A673 (cell line): Measurements from ENCODE around the gene FCRLA. TPM values are rescaled to one million over a fixed set of nuclear protein-coding genes. Genes with fewer than 3 reads are reported as not detected.
"Not testable (repeated sequence)": the region's sequence is repeated elsewhere in the genome, so short reads cannot be mapped to it uniquely, and the experiment has no call there.

Source experiments
- BruUV-seq: library from RNA; stranded (reverse); fragments of 400-500 nt; replicated peaks from 2 replicates; lab custom pipeline; 2021; lab: Mats Ljungman, UMichigan
- CTCF ChIA-PET: fragments of 300-600 bp; sonication (Branson Sonifier 250); formaldehyde crosslinking; loops from one replicate; lab custom pipeline; 2022; ENCODE audit warnings: antibody characterized with exemption; lab: Charles Lee
- POLR2A ChIA-PET: fragments of 300-600 bp; sonication (Branson Sonifier 250); formaldehyde crosslinking; loops from one replicate; lab custom pipeline; 2022; ENCODE audit warnings: antibody characterized with exemption; ENCODE audit not compliant: low non-redundant PET; lab: Charles Lee
- DNase-seq: peaks from one replicate; pipeline ENCODE4 v3.0.0-alpha.2; 2015; ENCODE audit warnings: low spot score
- H3K27ac ChIP-seq: fragments of 200-600 bp; sonication (generic); 2 replicates; pipeline ENCODE4 v1.5.1; 2016; ENCODE audit warnings: mixed run types, low read depth, mild to moderate bottlenecking, mixed read lengths, antibody characterized with exemption, low read length; ENCODE audit not compliant: poor library complexity, severe bottlenecking
- H3K27me3 ChIP-seq: fragments of 200-600 bp; sonication (generic); replicated peaks from 2 replicates; pipeline ENCODE4 v1.6.1; 2017; ENCODE audit warnings: mixed run types, low read depth, mild to moderate bottlenecking, mixed read lengths, antibody characterized with exemption, low read length; ENCODE audit not compliant: insufficient read depth, poor library complexity
- H3K36me3 ChIP-seq: fragments of 200-600 bp; sonication (generic); 2 replicates; pipeline ENCODE4 v1.6.1; 2016; ENCODE audit warnings: mixed run types, mild to moderate bottlenecking, mixed read lengths, antibody characterized with exemption, low read length; ENCODE audit not compliant: insufficient read depth, poor library complexity, severe bottlenecking
- H3K4me1 ChIP-seq: fragments of 200-600 bp; sonication (generic); 2 replicates; pipeline ENCODE4 v1.6.1; 2017; ENCODE audit warnings: mixed run types, mild to moderate bottlenecking, mixed read lengths, antibody characterized with exemption, low read length; ENCODE audit not compliant: insufficient read depth, poor library complexity, severe bottlenecking
- H3K4me3 ChIP-seq: fragments of 200-600 bp; sonication (generic); 2 replicates; pipeline ENCODE4 v1.5.1; 2016; ENCODE audit warnings: low read depth, mixed run types, mild to moderate bottlenecking, mixed read lengths, low read length; ENCODE audit not compliant: poor library complexity, severe bottlenecking
- H3K9me3 ChIP-seq: fragments of 200-600 bp; sonication (generic); 2 replicates; pipeline ENCODE4 v1.6.1; 2016; ENCODE audit warnings: mixed run types, low read depth, mild to moderate bottlenecking, mixed read lengths, antibody characterized with exemption, low read length; ENCODE audit not compliant: poor library complexity, severe bottlenecking
- EZH2 ChIP-seq: fragments of 200-600 bp; sonication (generic); IDR thresholded peaks from 2 replicates; pipeline ENCODE4 v1.6.1; 2017; ENCODE audit warnings: borderline replicate concordance, low read depth, mild to moderate bottlenecking, mixed read lengths, antibody characterized with exemption, low read length; ENCODE audit not compliant: poor library complexity, severe bottlenecking
- intact Hi-C: fragments of 100-400 bp; cut with micrococcal nuclease; formaldehyde crosslinking; loops from one replicate; pipeline ENCODE4 v1.10.0; 2022; ENCODE audit not compliant: unreplicated experiment
- total RNA-seq: library from RNA; stranded (reverse); gene quantifications from 2 replicates; pipeline ENCODE4 v1.2.3, GENCODE V29; 2021
- TF ChIP-seq, protein P1 (sequence below): fragments of 300-800, 200-600 bp; sonication (generic); conservative IDR thresholded peaks from 2 replicates; pipeline ENCODE4 v1.5.1; 2017; ENCODE audit warnings: low read depth, mild to moderate bottlenecking, antibody characterized with exemption, low read length, moderate library complexity, mixed read lengths

FCRLA gene
- total RNA-seq, 1 experiment from 2014 or later, result not detected

DNA sequence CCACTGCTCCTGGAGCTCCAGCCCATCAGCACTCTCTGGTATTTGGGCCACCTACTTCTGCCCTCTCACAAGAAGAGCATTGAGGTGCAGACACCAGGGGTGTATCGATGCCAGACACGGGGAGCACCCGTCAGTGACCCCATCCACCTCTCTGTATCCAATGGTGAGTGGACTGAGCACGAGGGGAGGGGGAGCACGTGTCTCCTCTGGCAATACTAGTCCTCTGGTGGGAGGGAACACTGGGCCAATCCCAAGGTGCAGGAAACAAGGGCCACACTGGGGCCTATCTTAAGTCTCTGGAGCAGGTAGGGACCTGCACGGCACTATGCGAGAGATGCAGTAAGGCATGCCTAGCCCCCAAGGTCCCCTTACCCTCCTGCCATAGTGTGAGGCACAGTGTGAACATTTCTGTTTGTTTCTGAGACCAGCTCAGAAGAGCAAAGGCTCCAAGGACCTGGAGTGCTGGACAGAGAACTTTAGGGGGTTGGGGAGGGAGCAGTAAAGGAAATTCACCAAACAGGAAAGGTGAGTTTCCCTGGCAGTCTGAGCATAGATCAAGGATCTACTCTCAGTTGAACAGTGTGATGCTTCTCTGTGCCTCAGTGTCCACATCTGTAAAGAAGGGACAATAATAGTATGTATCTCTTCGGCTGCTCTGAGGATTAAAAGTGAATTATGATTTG lies 16.6 kb downstream of the FCRLA start:
- ChIA-PET CTCF (no interaction called here), POLR2A (no interaction called here)
- H3K27ac ChIP-seq, result no peak overlapping the region
- H3K4me3 ChIP-seq, result no peak overlapping the region
- H3K36me3 ChIP-seq, result no peaks in the 10 kb centered on the region
- H3K9me3 ChIP-seq, result no peaks in the 10 kb centered on the region
- DNase-seq, result no peak
- BruUV-seq, result no TSS peak
- H3K27me3 ChIP-seq, result no peaks in the 10 kb centered on the region
- no peak for TF ChIP-seq EZH2
- TF ChIP-seq, protein P1, sequence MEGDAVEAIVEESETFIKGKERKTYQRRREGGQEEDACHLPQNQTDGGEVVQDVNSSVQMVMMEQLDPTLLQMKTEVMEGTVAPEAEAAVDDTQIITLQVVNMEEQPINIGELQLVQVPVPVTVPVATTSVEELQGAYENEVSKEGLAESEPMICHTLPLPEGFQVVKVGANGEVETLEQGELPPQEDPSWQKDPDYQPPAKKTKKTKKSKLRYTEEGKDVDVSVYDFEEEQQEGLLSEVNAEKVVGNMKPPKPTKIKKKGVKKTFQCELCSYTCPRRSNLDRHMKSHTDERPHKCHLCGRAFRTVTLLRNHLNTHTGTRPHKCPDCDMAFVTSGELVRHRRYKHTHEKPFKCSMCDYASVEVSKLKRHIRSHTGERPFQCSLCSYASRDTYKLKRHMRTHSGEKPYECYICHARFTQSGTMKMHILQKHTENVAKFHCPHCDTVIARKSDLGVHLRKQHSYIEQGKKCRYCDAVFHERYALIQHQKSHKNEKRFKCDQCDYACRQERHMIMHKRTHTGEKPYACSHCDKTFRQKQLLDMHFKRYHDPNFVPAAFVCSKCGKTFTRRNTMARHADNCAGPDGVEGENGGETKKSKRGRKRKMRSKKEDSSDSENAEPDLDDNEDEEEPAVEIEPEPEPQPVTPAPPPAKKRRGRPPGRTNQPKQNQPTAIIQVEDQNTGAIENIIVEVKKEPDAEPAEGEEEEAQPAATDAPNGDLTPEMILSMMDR, result no peak
- intact Hi-C loops, result loop anchor here (5.0 kb wide), 1 partner anchor 36 kb away; no protein-coding TSS in a partner anchor
- no peaks in the 10 kb centered on the region for H3K4me1 ChIP-seq

DNA sequence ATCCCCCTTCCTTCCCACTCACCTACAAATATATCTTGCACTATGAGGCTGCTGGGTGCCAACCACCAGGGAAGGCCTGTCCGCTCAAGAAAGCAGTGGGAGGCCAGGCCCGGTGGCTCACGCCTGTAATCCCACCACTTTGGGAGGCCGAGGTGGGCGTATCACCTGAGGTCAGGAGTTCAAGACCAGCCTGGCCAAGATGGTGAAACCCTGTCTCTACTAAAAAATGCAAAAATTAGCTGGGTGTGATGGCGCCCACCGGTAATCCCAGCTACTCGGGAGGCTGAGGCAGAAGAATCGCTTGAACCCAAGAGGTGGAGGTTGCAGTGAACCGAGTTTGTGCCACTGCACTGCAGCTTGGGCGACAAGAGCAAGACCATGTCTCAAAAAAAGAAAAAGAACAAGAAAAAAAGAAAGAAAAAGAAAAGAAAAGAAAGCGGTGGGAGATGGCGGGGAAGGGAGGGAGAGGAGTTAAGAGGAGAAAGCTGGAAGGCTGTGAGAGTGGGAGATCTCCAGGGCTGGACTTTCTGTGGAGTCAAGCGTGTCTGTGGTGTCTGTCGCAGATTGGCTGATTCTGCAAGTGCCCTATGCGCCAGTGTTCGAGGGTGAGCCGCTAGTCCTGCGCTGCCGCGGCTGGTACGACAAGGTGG lies 18.4 kb downstream of the FCRLA start:
- H3K27me3 ChIP-seq, H3K9me3 ChIP-seq, H3K36me3 ChIP-seq, CTCF ChIA-PET, POLR2A ChIA-PET, H3K4me1 ChIP-seq, BruUV-seq, DNase-seq, intact Hi-C loops, H3K27ac ChIP-seq: not testable (repeated sequence)
- peak overlapping the region; percentile 88 for H3K4me3 ChIP-seq

DNA sequence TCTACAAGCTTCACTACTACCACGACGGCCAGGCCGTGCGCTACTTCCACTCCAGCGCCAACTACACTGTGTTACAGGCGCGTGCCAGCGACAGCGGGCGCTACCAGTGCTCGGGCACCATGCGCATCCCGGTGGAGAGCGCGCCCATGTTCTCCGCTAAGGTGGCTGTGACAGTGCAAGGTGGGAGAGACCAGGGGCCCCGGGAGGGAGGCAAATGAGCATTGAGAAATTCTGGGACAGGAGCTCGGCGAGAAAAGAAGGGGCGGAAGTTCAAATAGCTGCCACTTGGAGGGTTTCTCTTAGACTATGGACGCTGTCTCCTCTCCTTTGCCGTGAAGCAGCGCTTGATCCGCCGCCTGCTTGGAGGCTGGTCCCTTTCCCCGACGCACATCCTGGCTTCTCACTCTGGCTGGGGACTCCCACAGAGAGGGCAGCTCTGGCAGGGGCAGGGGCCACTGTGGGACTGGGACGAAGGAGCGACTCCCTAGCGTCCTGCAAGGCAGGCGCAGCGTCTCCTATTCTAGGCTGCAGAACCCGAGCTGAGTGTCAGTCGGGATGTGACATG lies 19.0 kb downstream of the FCRLA start:
- ChIA-PET POLR2A (no interaction called here), CTCF (interaction anchor here (0.7 to 1.2 kb wide), 2 partner anchors 13 to 15 kb away, joined by 4 to 5 read pairs; no protein-coding TSS in a partner anchor)
- Histone ChIP-seq H3K4me1 (no peaks in the 10 kb centered on the region), H3K36me3 (no peaks in the 10 kb centered on the region), H3K27me3 (no peaks in the 10 kb centered on the region), H3K9me3 (no peaks in the 10 kb centered on the region), H3K27ac (peak overlapping the region; percentile 60), H3K4me3 (peak overlapping the region; percentile 88)
- DNase-seq, result peak; percentile 54
- no TSS peak for BruUV-seq
- intact Hi-C loops, result loop anchor here (2.0 kb wide), 1 partner anchor 25 kb away; no protein-coding TSS in a partner anchor
- TF ChIP-seq EZH2, result no peak
- TF ChIP-seq, protein P1, result peak; percentile 33; the same call in 1 of the 2 replicates
